GM12878 (cell line): ENCODE data around the gene LPIN2.

ENCODE experiments used
- BCL11A ChIP-seq: IDR thresholded peaks from 2 replicates; pipeline ENCODE4 v1.6.1; 2011; ENCODE audit warnings: low read depth, low read length
- CBX5 ChIP-seq: sonication (generic); IDR thresholded peaks from 2 replicates; pipeline ENCODE4 v1.6.1; 2016; ENCODE audit warnings: low read depth, moderate library complexity, mild to moderate bottlenecking, inconsistent platforms
- TF ChIP-seq, protein P1 (sequence below): IDR thresholded peaks from 2 replicates; pipeline ENCODE4 v1.6.1; 2011; ENCODE audit warnings: low read depth, mild to moderate bottlenecking, low read length, moderate library complexity, borderline replicate concordance; ENCODE audit errors: extremely low read depth
- TF ChIP-seq, protein P2 (sequence below), 3 experiments: IDR thresholded peaks in 2 of 3; conservative IDR thresholded peaks in 1 of 3; 2 replicates each; pipeline ENCODE4 v1.5.1; 2011; ENCODE audit warnings: low read depth in 3 of 3, low read length in 3 of 3, mild to moderate bottlenecking in 3 of 3, control low read depth in 2 of 3, moderate library complexity in 2 of 3, inconsistent platforms in 1 of 3, mixed read lengths in 1 of 3; ENCODE audit not compliant: control insufficient read depth in 2 of 3, insufficient read depth in 1 of 3; ENCODE audit errors: extremely low read depth in 1 of 3

DNA sequence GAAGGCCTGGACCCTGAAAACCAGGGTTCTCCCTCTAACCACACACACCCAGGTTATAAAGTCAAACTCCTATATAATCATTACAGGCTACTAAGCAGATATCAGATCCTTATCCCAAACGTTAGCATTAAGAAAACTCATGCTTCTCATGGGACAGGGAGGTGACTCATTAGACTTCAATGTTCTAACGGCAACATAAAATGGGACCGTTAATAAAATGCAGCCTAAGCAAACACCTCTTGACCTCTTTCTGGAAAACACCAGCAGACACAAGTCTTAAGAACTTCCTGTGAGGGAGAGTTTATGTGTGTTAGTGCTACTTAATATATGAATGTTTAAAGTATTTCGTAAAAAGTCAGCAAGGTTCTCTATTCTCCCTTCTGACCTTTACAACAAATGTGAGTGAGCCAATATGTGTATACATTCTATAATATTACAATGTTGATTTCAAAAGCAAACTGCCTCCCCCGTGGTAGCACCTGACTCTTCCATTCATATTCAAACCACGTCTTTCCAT, 31.7 kb downstream of the LPIN2 start:
- TF ChIP-seq, protein P1, sequence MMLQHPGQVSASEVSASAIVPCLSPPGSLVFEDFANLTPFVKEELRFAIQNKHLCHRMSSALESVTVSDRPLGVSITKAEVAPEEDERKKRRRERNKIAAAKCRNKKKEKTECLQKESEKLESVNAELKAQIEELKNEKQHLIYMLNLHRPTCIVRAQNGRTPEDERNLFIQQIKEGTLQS = no peak
- TF ChIP-seq CBX5 (no peak), BCL11A (no peak)
- TF ChIP-seq, protein P2, sequence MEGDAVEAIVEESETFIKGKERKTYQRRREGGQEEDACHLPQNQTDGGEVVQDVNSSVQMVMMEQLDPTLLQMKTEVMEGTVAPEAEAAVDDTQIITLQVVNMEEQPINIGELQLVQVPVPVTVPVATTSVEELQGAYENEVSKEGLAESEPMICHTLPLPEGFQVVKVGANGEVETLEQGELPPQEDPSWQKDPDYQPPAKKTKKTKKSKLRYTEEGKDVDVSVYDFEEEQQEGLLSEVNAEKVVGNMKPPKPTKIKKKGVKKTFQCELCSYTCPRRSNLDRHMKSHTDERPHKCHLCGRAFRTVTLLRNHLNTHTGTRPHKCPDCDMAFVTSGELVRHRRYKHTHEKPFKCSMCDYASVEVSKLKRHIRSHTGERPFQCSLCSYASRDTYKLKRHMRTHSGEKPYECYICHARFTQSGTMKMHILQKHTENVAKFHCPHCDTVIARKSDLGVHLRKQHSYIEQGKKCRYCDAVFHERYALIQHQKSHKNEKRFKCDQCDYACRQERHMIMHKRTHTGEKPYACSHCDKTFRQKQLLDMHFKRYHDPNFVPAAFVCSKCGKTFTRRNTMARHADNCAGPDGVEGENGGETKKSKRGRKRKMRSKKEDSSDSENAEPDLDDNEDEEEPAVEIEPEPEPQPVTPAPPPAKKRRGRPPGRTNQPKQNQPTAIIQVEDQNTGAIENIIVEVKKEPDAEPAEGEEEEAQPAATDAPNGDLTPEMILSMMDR (IDR thresholded peaks at IDR 0.05 in 2 of 3, conservative IDR thresholded peaks at IDR 0.05 in 1 of 3; ENCODE audit: control insufficient read depth in 2 of 3, extremely low read depth in 1 of 3, insufficient read depth in 1 of 3, low read depth in 3 of 3, low read length in 3 of 3) = no peak
